Calu3 (cell line): Measurements from ENCODE around the gene FGF3. TPM values are rescaled to one million over a fixed set of nuclear protein-coding genes. Genes with fewer than 3 reads are reported as not detected.

ENCODE experiments used
- BruUV-seq: library from RNA; stranded (reverse); fragments of 400-500 nt; replicated peaks from 2 replicates; lab custom pipeline; 2021; lab: Mats Ljungman, UMichigan
- CTCF ChIA-PET: fragments of 300-600 bp; sonication (Branson Sonifier 250); formaldehyde crosslinking; loops from one replicate; lab custom pipeline; 2022; ENCODE audit warnings: antibody characterized with exemption; lab: Charles Lee
- DNase-seq: peaks from one replicate; pipeline ENCODE4 v3.0.0; 2022
- H3K27ac Mint-ChIP-seq: one replicate; pipeline ENCODE4 v1.8.0; 2022; ENCODE audit warnings: mixed read lengths; ENCODE audit not compliant: unreplicated experiment
- H3K27me3 Mint-ChIP-seq: one replicate; pipeline ENCODE4 v1.8.0; 2022; ENCODE audit warnings: mixed read lengths; ENCODE audit not compliant: unreplicated experiment
- H3K36me3 Mint-ChIP-seq: one replicate; pipeline ENCODE4 v1.8.0; 2022; ENCODE audit warnings: mild to moderate bottlenecking, moderate library complexity, mixed read lengths; ENCODE audit not compliant: insufficient read depth, unreplicated experiment
- H3K4me1 Mint-ChIP-seq: one replicate; pipeline ENCODE4 v1.8.0; 2022; ENCODE audit warnings: mild to moderate bottlenecking, low read depth, mixed read lengths; ENCODE audit not compliant: unreplicated experiment
- H3K4me3 Mint-ChIP-seq: one replicate; pipeline ENCODE4 v1.8.0; 2022; ENCODE audit warnings: mild to moderate bottlenecking, low read depth, moderate library complexity, mixed read lengths; ENCODE audit not compliant: unreplicated experiment
- H3K9me3 Mint-ChIP-seq: one replicate; pipeline ENCODE4 v1.8.0; 2022; ENCODE audit warnings: low read depth, mixed read lengths; ENCODE audit not compliant: unreplicated experiment
- CTCF ChIP-seq: fragments of 200-600 bp; IDR thresholded peaks from one replicate; pipeline ENCODE4 v1.8.0; 2022; ENCODE audit warnings: antibody characterized with exemption; ENCODE audit not compliant: unreplicated experiment
- intact Hi-C: fragments of 100-400 bp; cut with micrococcal nuclease; formaldehyde crosslinking; loops from one replicate; pipeline ENCODE4 v1.10.0; 2022; ENCODE audit not compliant: unreplicated experiment
- total RNA-seq: library from RNA; stranded (reverse); gene quantifications from 2 replicates; pipeline ENCODE4 v1.2.3, GENCODE V29; 2022

FGF3 gene
- total RNA-seq, 1 experiment from 2014 or later = not detected

GRCh38 chr11:69817265-69818230 is 1.7 kb downstream of the FGF3 start:
- Mint-ChIP-seq H3K9me3 (peaks cover 5% of the 10 kb centered on the region), H3K27me3 (peaks cover 81% of the 10 kb centered on the region), H3K4me3 (peak overlapping the region; percentile 57), H3K4me1 (no peaks in the 10 kb centered on the region), H3K36me3 (no peaks in the 10 kb centered on the region), H3K27ac (no peak overlapping the region)
- CTCF ChIA-PET = interaction anchor here (0.7 kb wide), 1 partner anchor 15 kb away, joined by 3 read pairs; no protein-coding TSS in a partner anchor
- no peak for TF ChIP-seq CTCF
- DNase-seq = peak; percentile 35
- BruUV-seq = no TSS peak
- intact Hi-C loops = no loop called here

GRCh38 chr11:69816671-69817070 is 2.5 kb downstream of the FGF3 start:
- no peaks in the 10 kb centered on the region for H3K4me1 Mint-ChIP-seq
- no peak for TF ChIP-seq CTCF
- H3K36me3 Mint-ChIP-seq = no peaks in the 10 kb centered on the region
- intact Hi-C loops = no loop called here
- no peak overlapping the region for H3K27ac Mint-ChIP-seq
- peaks cover 75% of the 10 kb centered on the region for H3K27me3 Mint-ChIP-seq
- no TSS peak for BruUV-seq
- CTCF ChIA-PET = no interaction called here
- no peak overlapping the region for H3K4me3 Mint-ChIP-seq
- H3K9me3 Mint-ChIP-seq = peaks cover 5% of the 10 kb centered on the region
- no peak for DNase-seq

GRCh38 chr11:69815973-69816372 is 3.2 kb downstream of the FGF3 start:
- no peak for TF ChIP-seq CTCF
- no peaks in the 10 kb centered on the region for H3K36me3 Mint-ChIP-seq
- H3K4me1 Mint-ChIP-seq = no peaks in the 10 kb centered on the region
- intact Hi-C loops = no loop called here
- peaks cover 68% of the 10 kb centered on the region for H3K27me3 Mint-ChIP-seq
- DNase-seq = no peak
- no TSS peak for BruUV-seq
- no peak overlapping the region for H3K27ac Mint-ChIP-seq
- H3K4me3 Mint-ChIP-seq = no peak overlapping the region
- H3K9me3 Mint-ChIP-seq = peaks cover 5% of the 10 kb centered on the region
- CTCF ChIA-PET = no interaction called here

- intact Hi-C loops = no loop called here
- TF ChIP-seq CTCF = no peak
- Mint-ChIP-seq H3K9me3 (peaks cover 5% of the 10 kb centered on the region), H3K27ac (no peak overlapping the region), H3K27me3 (peaks cover 63% of the 10 kb centered on the region), H3K4me1 (no peaks in the 10 kb centered on the region), H3K36me3 (no peaks in the 10 kb centered on the region), H3K4me3 (no peak overlapping the region)
- CTCF ChIA-PET = no interaction called here
- DNase-seq = no peak
- no TSS peak for BruUV-seq
These were observed 4.3 kb downstream of the FGF3 start for GRCh38 chr11:69814902-69815301.
